DOHH2 (cell line): ENCODE measurements around the gene AP5Z1.

Experiments used
- H3F3A ChIP-seq: fragments of 200-600 bp; sonication (generic), shearing (Covaris generic); 2 replicates; pipeline ENCODE4 v1.6.0; 2016; ENCODE audit warnings: antibody characterized with exemption, mild to moderate bottlenecking; ENCODE audit not compliant: control insufficient read depth, insufficient read depth
- H3K27ac ChIP-seq: fragments of 200-600 bp; sonication (generic); 2 replicates; pipeline ENCODE4 v1.5.1; 2014; ENCODE audit warnings: low read depth, mild to moderate bottlenecking, low read length, moderate library complexity
- H3K27me3 ChIP-seq: fragments of 200-600 bp; sonication (generic); 2 replicates; pipeline ENCODE4 v1.6.1; 2014; ENCODE audit warnings: mild to moderate bottlenecking, low read length, mixed read lengths; ENCODE audit not compliant: control insufficient read depth
- H3K36me3 ChIP-seq: fragments of 200-600 bp; sonication (generic); 2 replicates; pipeline ENCODE4 v1.6.1; 2014; ENCODE audit warnings: mild to moderate bottlenecking, low read length, moderate library complexity, mixed read lengths; ENCODE audit not compliant: control insufficient read depth
- H3K4me1 ChIP-seq: fragments of 200-600 bp; sonication (generic); 2 replicates; pipeline ENCODE4 v1.6.1; 2014; ENCODE audit warnings: mild to moderate bottlenecking, low read length, mixed read lengths; ENCODE audit not compliant: control insufficient read depth
- H3K4me2 ChIP-seq: fragments of 200-600 bp; sonication (generic); 2 replicates; pipeline ENCODE4 v1.6.0; 2014; ENCODE audit warnings: mild to moderate bottlenecking, low read length, moderate library complexity
- H3K4me3 ChIP-seq: fragments of 200-600 bp; sonication (generic); 2 replicates; pipeline ENCODE4 v1.5.1; 2014; ENCODE audit warnings: mild to moderate bottlenecking, low read length, mixed read lengths
- H3K79me2 ChIP-seq: fragments of 200-600 bp; sonication (generic); 2 replicates; pipeline ENCODE4 v1.6.1; 2014; ENCODE audit warnings: mild to moderate bottlenecking, low read length, mixed read lengths; ENCODE audit not compliant: control insufficient read depth
- H3K9me2 ChIP-seq: fragments of 200-600 bp; sonication (generic); replicated peaks from 2 replicates; pipeline ENCODE4 v1.6.1; 2014; ENCODE audit warnings: mild to moderate bottlenecking, low read length, mixed read lengths; ENCODE audit not compliant: control insufficient read depth
- H3K9me3 ChIP-seq: fragments of 200-600 bp; sonication (generic); 2 replicates; pipeline ENCODE4 v1.6.1; 2014; ENCODE audit warnings: antibody characterized with exemption, low read length, mixed read lengths; ENCODE audit not compliant: control insufficient read depth, insufficient read depth
- H4K20me1 ChIP-seq: fragments of 200-600 bp; sonication (generic); 2 replicates; pipeline ENCODE4 v1.6.0; 2014; ENCODE audit warnings: low read depth, mild to moderate bottlenecking, antibody characterized with exemption, low read length, moderate library complexity; ENCODE audit not compliant: control insufficient read depth, insufficient read depth
- EZH2phosphoT487 ChIP-seq: fragments of 200-600 bp; sonication (generic); IDR thresholded peaks from 2 replicates; pipeline ENCODE4 v1.6.1; 2017; ENCODE audit warnings: borderline replicate concordance, mild to moderate bottlenecking, antibody characterized with exemption, low read length, moderate library complexity, mixed read lengths
- TF ChIP-seq, protein P1 (sequence below): fragments of 200-600 bp; sonication (generic); IDR thresholded peaks from one replicate; pipeline ENCODE4 v1.5.1; 2014; ENCODE audit warnings: antibody characterized with exemption, mild to moderate bottlenecking, low read depth, low read length; ENCODE audit not compliant: poor library complexity, severe bottlenecking

Gene AP5Z1

DNA sequence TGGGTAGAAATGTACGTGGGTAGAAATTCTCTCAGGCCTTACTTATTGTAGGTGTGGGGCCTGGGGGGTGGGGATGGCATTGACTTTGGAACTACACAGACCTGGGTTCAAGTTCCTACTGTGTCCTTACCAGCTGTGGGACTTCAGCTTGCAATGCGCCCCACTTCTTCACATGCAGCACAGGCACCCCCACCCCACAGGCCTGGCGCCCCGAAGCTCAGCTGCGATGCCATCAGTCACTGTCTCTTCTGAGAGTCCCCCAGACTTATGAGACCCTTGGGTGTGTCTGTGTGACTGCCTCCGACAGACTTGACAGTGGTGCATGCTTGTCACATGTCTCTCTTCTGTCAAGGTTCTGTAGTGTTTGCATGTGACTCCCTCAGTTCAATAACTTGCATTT, 3.1 kb upstream of the AP5Z1 start:
- peaks cover 19% of the 10 kb centered on the region for H3K4me1 ChIP-seq
- H4K20me1 ChIP-seq: peaks cover 3% of the 10 kb centered on the region; the same call in 1 of the 2 replicates
- TF ChIP-seq EZH2phosphoT487: no peak
- TF ChIP-seq, protein P1, sequence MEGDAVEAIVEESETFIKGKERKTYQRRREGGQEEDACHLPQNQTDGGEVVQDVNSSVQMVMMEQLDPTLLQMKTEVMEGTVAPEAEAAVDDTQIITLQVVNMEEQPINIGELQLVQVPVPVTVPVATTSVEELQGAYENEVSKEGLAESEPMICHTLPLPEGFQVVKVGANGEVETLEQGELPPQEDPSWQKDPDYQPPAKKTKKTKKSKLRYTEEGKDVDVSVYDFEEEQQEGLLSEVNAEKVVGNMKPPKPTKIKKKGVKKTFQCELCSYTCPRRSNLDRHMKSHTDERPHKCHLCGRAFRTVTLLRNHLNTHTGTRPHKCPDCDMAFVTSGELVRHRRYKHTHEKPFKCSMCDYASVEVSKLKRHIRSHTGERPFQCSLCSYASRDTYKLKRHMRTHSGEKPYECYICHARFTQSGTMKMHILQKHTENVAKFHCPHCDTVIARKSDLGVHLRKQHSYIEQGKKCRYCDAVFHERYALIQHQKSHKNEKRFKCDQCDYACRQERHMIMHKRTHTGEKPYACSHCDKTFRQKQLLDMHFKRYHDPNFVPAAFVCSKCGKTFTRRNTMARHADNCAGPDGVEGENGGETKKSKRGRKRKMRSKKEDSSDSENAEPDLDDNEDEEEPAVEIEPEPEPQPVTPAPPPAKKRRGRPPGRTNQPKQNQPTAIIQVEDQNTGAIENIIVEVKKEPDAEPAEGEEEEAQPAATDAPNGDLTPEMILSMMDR: no peak
- peaks cover 26% of the 10 kb centered on the region for H3K79me2 ChIP-seq
- H3K36me3 ChIP-seq: peaks cover 10% of the 10 kb centered on the region
- H3K9me3 ChIP-seq: no peaks in the 10 kb centered on the region
- H3K9me2 ChIP-seq: no peaks in the 10 kb centered on the region
- no peak overlapping the region for H3K27ac ChIP-seq
- H3K4me3 ChIP-seq: no peak overlapping the region
- no peak overlapping the region for H3K4me2 ChIP-seq
- H3F3A ChIP-seq: peaks cover 8% of the 10 kb centered on the region
- H3K27me3 ChIP-seq: no peaks in the 10 kb centered on the region

DNA sequence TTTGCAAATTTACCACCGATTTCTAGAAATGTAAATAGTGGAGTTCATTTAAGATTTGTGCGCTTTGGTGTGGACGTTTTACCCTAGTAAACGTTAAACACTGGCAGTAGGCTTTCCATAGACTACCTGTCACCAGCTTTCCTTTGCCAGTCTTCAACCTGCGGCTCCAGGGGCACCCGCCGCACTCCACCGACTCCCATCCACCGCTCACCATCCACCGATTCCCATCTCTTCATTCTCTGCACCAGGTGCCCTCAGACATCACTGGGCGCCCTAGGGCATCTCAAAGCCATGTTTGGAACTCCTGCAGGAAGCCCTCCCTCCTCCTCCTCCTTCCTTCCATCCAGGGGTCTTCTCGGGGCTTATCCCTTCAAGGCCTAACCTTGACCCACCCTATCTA, 1.4 kb upstream of the AP5Z1 start:
- no peaks in the 10 kb centered on the region for H3K9me3 ChIP-seq
- peaks cover 8% of the 10 kb centered on the region for H3F3A ChIP-seq
- no peaks in the 10 kb centered on the region for H3K27me3 ChIP-seq
- peak overlapping the region; percentile 97 for H3K4me2 ChIP-seq
- H4K20me1 ChIP-seq: peaks cover 2% of the 10 kb centered on the region; the same call in 1 of the 2 replicates
- H3K27ac ChIP-seq: no peak overlapping the region
- H3K79me2 ChIP-seq: peaks cover 38% of the 10 kb centered on the region
- no peaks in the 10 kb centered on the region for H3K9me2 ChIP-seq
- peaks cover 17% of the 10 kb centered on the region for H3K36me3 ChIP-seq
- TF ChIP-seq EZH2phosphoT487: no peak
- TF ChIP-seq, protein P1: no peak
- peak overlapping the region; percentile 99 for H3K4me3 ChIP-seq
- H3K4me1 ChIP-seq: peaks cover 19% of the 10 kb centered on the region

DNA sequence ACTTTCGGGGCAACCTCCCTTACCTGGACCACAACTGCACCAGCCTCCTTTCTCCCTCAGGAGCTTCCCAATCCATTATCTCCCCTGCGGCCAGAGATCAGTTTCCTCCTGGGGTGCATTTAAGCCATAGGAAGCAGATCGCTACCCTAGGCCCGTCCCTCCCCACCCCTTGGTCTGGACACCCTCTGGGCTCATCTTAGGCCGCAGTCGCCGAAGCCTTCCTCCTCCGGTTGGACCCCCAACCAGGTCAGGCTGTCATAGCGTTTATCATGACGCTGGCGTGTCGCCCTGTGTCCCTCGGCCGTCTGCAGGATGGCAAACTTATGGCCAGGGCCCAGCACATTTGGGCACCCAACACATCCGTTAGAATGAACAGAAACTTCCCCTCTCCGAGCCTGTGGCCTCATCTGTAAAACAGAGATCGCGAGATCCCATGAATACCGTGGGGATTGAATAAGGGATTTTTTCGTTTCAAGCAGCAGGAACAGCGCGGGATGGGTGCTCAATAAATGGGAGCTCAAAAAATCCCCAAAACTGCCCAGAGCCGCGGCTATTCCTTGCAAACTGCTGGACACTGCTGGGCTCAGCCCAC, 669 bp upstream of the AP5Z1 start:
- H3K4me1 ChIP-seq: peaks cover 19% of the 10 kb centered on the region
- H4K20me1 ChIP-seq: peaks cover 2% of the 10 kb centered on the region; the same call in 1 of the 2 replicates
- peak overlapping the region; percentile 59 for H3K27ac ChIP-seq
- H3K4me3 ChIP-seq: peak overlapping the region; percentile 99
- peaks cover 7% of the 10 kb centered on the region for H3F3A ChIP-seq
- peaks cover 17% of the 10 kb centered on the region for H3K36me3 ChIP-seq
- H3K27me3 ChIP-seq: no peaks in the 10 kb centered on the region
- no peaks in the 10 kb centered on the region for H3K9me2 ChIP-seq
- no peaks in the 10 kb centered on the region for H3K9me3 ChIP-seq
- no peak for TF ChIP-seq EZH2phosphoT487
- peaks cover 40% of the 10 kb centered on the region for H3K79me2 ChIP-seq
- peak overlapping the region; percentile 97 for H3K4me2 ChIP-seq

DNA sequence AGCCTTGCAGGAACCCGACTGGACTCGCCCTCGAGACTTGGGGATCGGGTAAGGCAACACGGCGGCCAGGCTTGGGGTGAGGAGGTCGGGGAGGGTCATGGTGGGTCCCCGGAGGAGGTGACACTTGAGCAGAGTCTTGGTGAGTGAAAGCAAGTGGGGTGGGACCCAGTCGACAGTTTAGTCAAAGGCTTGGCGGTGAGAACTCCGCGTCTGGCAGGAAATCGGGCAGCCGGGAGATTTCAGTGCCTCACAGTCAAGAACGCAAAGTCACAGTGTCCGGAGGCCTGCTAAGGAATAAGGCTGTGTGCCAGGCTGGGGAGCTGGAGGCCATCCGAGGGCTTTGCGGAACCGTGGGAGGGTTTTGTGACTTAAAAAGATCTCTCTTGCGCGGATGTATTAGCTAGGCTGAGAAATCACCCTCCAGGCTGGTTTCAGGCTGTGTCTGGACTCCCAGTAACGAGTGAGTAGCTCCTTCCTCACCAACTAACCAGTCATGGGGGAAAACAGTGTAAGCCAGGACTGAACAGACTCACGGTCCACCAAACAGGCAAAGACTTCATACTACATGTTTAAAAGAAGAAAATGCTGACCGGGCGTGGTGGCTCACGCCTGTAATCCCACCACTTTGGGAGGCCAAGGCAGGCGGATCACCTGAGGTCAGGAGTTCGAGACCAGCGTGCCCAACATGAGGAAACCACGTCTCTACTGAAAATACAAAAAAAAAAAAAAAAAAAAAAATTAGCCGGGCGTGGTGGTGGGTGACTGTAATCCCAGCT, 613 bp downstream of the AP5Z1 start:
- Histone ChIP-seq H3K9me2 (no peaks in the 10 kb centered on the region), H4K20me1 (peaks cover 2% of the 10 kb centered on the region; the same call in 1 of the 2 replicates), H3K4me1 (peaks cover 19% of the 10 kb centered on the region), H3K4me2 (peak overlapping the region; percentile 98), H3K27ac (peak overlapping the region; percentile 29), H3K9me3 (no peaks in the 10 kb centered on the region), H3K27me3 (no peaks in the 10 kb centered on the region), H3K36me3 (peaks cover 25% of the 10 kb centered on the region), H3K4me3 (peak overlapping the region; percentile 99), H3K79me2 (peaks cover 48% of the 10 kb centered on the region), H3F3A (peaks cover 5% of the 10 kb centered on the region)
- TF ChIP-seq EZH2phosphoT487: no peak
- TF ChIP-seq, protein P1: no peak
